Esophagus muscularis mucosa (tissue), 4 donors: ENCODE results near the gene EEF1AKMT3.

Source experiments
- CTCF ChIP-seq, 3 experiments: fragments of 200-600 bp in 2 of 3; fragments of 450-650 bp in 1 of 3; sonication (generic) in 2 of 3; IDR thresholded peaks; one replicate each; pipeline ENCODE4 v1.5.1; 2017 to 2019; ENCODE audit warnings: antibody characterized with exemption in 3 of 3, mild to moderate bottlenecking in 2 of 3, moderate library complexity in 1 of 3
- EP300 ChIP-seq: sonication (generic); formaldehyde crosslinking; IDR thresholded peaks from one replicate; pipeline ENCODE4 v1.6.1; 2017; ENCODE audit warnings: antibody characterized with exemption
- POLR2A ChIP-seq: fragments of 450-650 bp; IDR thresholded peaks from one replicate; pipeline ENCODE4 v1.6.1; 2017; ENCODE audit warnings: antibody characterized with exemption, moderate library complexity, mild to moderate bottlenecking, low read depth
- POLR2AphosphoS5 ChIP-seq, 2 donors: sonication (generic); formaldehyde crosslinking; IDR thresholded peaks; one replicate each; pipeline ENCODE4 v1.6.1; 2017; ENCODE audit warnings: antibody characterized with exemption in 2 of 2

GRCh38 chr12:57776247-57776587 is 3.8 kb downstream of the EEF1AKMT3 start:
- TF ChIP-seq POLR2AphosphoS5 (IDR thresholded peaks at IDR 0.05) (no peak), CTCF (IDR thresholded peaks at IDR 0.05) (no peak), EP300 (no peak), POLR2A (no peak)
